Measurements from ENCODE around the gene ZFYVE26.
A peak's percentile ranks its signal among the peaks of the same experiment; 100 is the strongest.

The ZFYVE26 gene

GRCh38 chr14:67815573-67816225 lies 691 bp downstream of the ZFYVE26 start:
- DNase-seq, result peak; percentile 48

- no peak for DNase-seq
Measured at GRCh38 chr14:67814821-67815220, 1.6 kb downstream of the ZFYVE26 start.

- no peak for DNase-seq
Measured at GRCh38 chr14:67806246-67806645, 10.1 kb downstream of the ZFYVE26 start.

- no peak for DNase-seq
Measured at GRCh38 chr14:67800743-67801142, 15.6 kb downstream of the ZFYVE26 start.

GRCh38 chr14:67798731-67799130 lies 17.7 kb downstream of the ZFYVE26 start:
- DNase-seq, result no peak

- no peak for DNase-seq
Measured at GRCh38 chr14:67787673-67788072, 28.7 kb downstream of the ZFYVE26 start.

- no peak for DNase-seq
Measured at GRCh38 chr14:67785270-67786109, 30.9 kb downstream of the ZFYVE26 start.

GRCh38 chr14:67784244-67784823 lies 32.1 kb downstream of the ZFYVE26 start:
- no peak for DNase-seq

- no peak for DNase-seq
Measured at GRCh38 chr14:67782090-67782489, 34.3 kb downstream of the ZFYVE26 start.

- no peak for DNase-seq
Measured at GRCh38 chr14:67778792-67779191, 37.6 kb downstream of the ZFYVE26 start.

GRCh38 chr14:67776653-67777322 lies 39.6 kb downstream of the ZFYVE26 start:
- DNase-seq, result no peak

- peak; percentile 43 for DNase-seq
Measured at GRCh38 chr14:67773844-67774377, 42.5 kb downstream of the ZFYVE26 start.

GRCh38 chr14:67768219-67768618 lies 48.2 kb downstream of the ZFYVE26 start:
- no peak for DNase-seq

GRCh38 chr14:67766035-67766680 lies 50.2 kb downstream of the ZFYVE26 start:
- DNase-seq, result no peak

- DNase-seq, result no peak
Measured at GRCh38 chr14:67765192-67765834, 51.1 kb downstream of the ZFYVE26 start.

GRCh38 chr14:67764496-67764895 lies 51.9 kb downstream of the ZFYVE26 start:
- DNase-seq, result no peak

- no peak for DNase-seq
Measured at GRCh38 chr14:67763158-67763822, 53.1 kb downstream of the ZFYVE26 start.

- DNase-seq, result no peak
Measured at GRCh38 chr14:67762051-67762450, 54.3 kb downstream of the ZFYVE26 start.

GRCh38 chr14:67759916-67760315 lies 56.5 kb downstream of the ZFYVE26 start:
- DNase-seq, result no peak

- no peak for DNase-seq
Measured at GRCh38 chr14:67757175-67757574, 59.2 kb downstream of the ZFYVE26 start.

GRCh38 chr14:67756496-67756895 lies 59.9 kb downstream of the ZFYVE26 start:
- no peak for DNase-seq
